ENCODE data around the gene MTTP.

The MTTP gene

GRCh38 chr4:99649208-99649607 lies 74.6 kb downstream of the MTTP start:
- H3K4me2 ChIP-seq (ENCODE audit: low read length), result peak overlapping the region; percentile 16; the same call in 1 of the 2 replicates
- no peak for TF ChIP-seq EZH2 (IDR thresholded peaks at IDR 0.05; ENCODE audit: borderline replicate concordance, low read length)
- TF ChIP-seq CTCF (IDR thresholded peaks at IDR 0.05; ENCODE audit: low read length), result no peak

GRCh38 chr4:99649778-99650177 lies 75.2 kb downstream of the MTTP start:
- Histone ChIP-seq H3F3A (ENCODE audit: insufficient read depth, low read length) (no peaks in the 10 kb centered on the region), H3K4me1 (ENCODE audit: insufficient read depth, low read length, severe bottlenecking) (peaks cover 16% of the 10 kb centered on the region), H4K20me1 (ENCODE audit: insufficient read depth, low read length) (no peaks in the 10 kb centered on the region), H3K27ac (ENCODE audit: low read depth, low read length, poor library complexity, severe bottlenecking) (peak overlapping the region; percentile 36), H3K9me3 (ENCODE audit: low read length) (no peaks in the 10 kb centered on the region), H3K36me3 (ENCODE audit: insufficient read depth, low read length) (no peaks in the 10 kb centered on the region), H3K9me2 (ENCODE audit: low read depth, low read length) (no peaks in the 10 kb centered on the region), H3K9ac (ENCODE audit: low read length) (no peak overlapping the region), H2AFZ (ENCODE audit: low read length) (no peak overlapping the region), H3K79me2 (ENCODE audit: insufficient read depth, low read length) (no peaks in the 10 kb centered on the region), H3K27me3 (ENCODE audit: insufficient read depth, low read length) (no peaks in the 10 kb centered on the region), H3K4me3 (ENCODE audit: low read depth, low read length, poor library complexity, severe bottlenecking) (no peak overlapping the region), H3K4me2 (ENCODE audit: low read length) (0 out of 2 replicates have a peak overlapping the region, but pooled peaks have one; percentile 16)
- TF ChIP-seq EZH2 (IDR thresholded peaks at IDR 0.05; ENCODE audit: borderline replicate concordance, low read length) (no peak), CTCF (IDR thresholded peaks at IDR 0.05; ENCODE audit: low read length) (no peak)

More at GRCh38 chr4:99649208-99649607, 74.6 kb downstream of the MTTP start:
- Histone ChIP-seq H3K9me3 (ENCODE audit: low read length) (no peaks in the 10 kb centered on the region), H3K27ac (ENCODE audit: low read depth, low read length, poor library complexity, severe bottlenecking) (peak overlapping the region; percentile 36), H3K9me2 (ENCODE audit: low read depth, low read length) (no peaks in the 10 kb centered on the region), H3K36me3 (ENCODE audit: insufficient read depth, low read length) (no peaks in the 10 kb centered on the region), H3K9ac (ENCODE audit: low read length) (no peak overlapping the region), H4K20me1 (ENCODE audit: insufficient read depth, low read length) (no peaks in the 10 kb centered on the region), H3K27me3 (ENCODE audit: insufficient read depth, low read length) (no peaks in the 10 kb centered on the region), H3K4me1 (ENCODE audit: insufficient read depth, low read length, severe bottlenecking) (peaks cover 16% of the 10 kb centered on the region), H2AFZ (ENCODE audit: low read length) (no peak overlapping the region), H3F3A (ENCODE audit: insufficient read depth, low read length) (no peaks in the 10 kb centered on the region), H3K79me2 (ENCODE audit: insufficient read depth, low read length) (no peaks in the 10 kb centered on the region), H3K4me3 (ENCODE audit: low read depth, low read length, poor library complexity, severe bottlenecking) (peak overlapping the region; percentile 11)

- no peak overlapping the region for H3K4me3 ChIP-seq (ENCODE audit: low read depth, low read length, poor library complexity, severe bottlenecking)
- no peaks in the 10 kb centered on the region for H3K79me2 ChIP-seq (ENCODE audit: insufficient read depth, low read length)
- no peaks in the 10 kb centered on the region for H3K36me3 ChIP-seq (ENCODE audit: insufficient read depth, low read length)
- H2AFZ ChIP-seq (ENCODE audit: low read length), result no peak overlapping the region
- TF ChIP-seq EZH2 (IDR thresholded peaks at IDR 0.05; ENCODE audit: borderline replicate concordance, low read length), result no peak
- no peak for TF ChIP-seq CTCF (IDR thresholded peaks at IDR 0.05; ENCODE audit: low read length)
- no peaks in the 10 kb centered on the region for H4K20me1 ChIP-seq (ENCODE audit: insufficient read depth, low read length)
- H3F3A ChIP-seq (ENCODE audit: insufficient read depth, low read length), result no peaks in the 10 kb centered on the region
- no peak overlapping the region; the same call in 1 of the 2 replicates for H3K4me2 ChIP-seq (ENCODE audit: low read length)
- H3K4me1 ChIP-seq (ENCODE audit: insufficient read depth, low read length, severe bottlenecking), result peaks cover 11% of the 10 kb centered on the region
- H3K9me2 ChIP-seq (ENCODE audit: low read depth, low read length), result no peaks in the 10 kb centered on the region
- H3K9ac ChIP-seq (ENCODE audit: low read length), result no peak overlapping the region
- no peaks in the 10 kb centered on the region for H3K27me3 ChIP-seq (ENCODE audit: insufficient read depth, low read length)
- no peak overlapping the region for H3K27ac ChIP-seq (ENCODE audit: low read depth, low read length, poor library complexity, severe bottlenecking)
- no peaks in the 10 kb centered on the region for H3K9me3 ChIP-seq (ENCODE audit: low read length)
These were observed 76.6 kb downstream of the MTTP start for GRCh38 chr4:99651016-99651769.

Data from OCI-LY1 (cell line).